PFSK-1 (cell line): ENCODE measurements around the gene SOCS7.

Experiments used
- FOXP2 ChIP-seq: optimal IDR thresholded peaks from 2 replicates; pipeline ENCODE3; 2011; ENCODE audit warnings: borderline replicate concordance, control low read depth, inconsistent platforms; ENCODE audit not compliant: insufficient read depth; ENCODE audit errors: extremely low read length, extremely low read depth
- POLR2AphosphoS5 ChIP-seq: IDR thresholded peaks from 2 replicates; pipeline ENCODE4 v1.6.1; 2012; ENCODE audit warnings: low read depth, mild to moderate bottlenecking, control low read depth, low read length, moderate library complexity
- REST ChIP-seq, 2 experiments: IDR thresholded peaks; 2 replicates each; pipeline versions ENCODE4 v1.6.1 to v1.8.0; 2011 to 2012; ENCODE audit warnings: low read depth in 2 of 2, low read length in 2 of 2, control low read depth in 1 of 2, inconsistent platforms in 1 of 2, mild to moderate bottlenecking in 1 of 2, moderate library complexity in 1 of 2; ENCODE audit not compliant: insufficient read depth in 1 of 2
- SIN3A ChIP-seq: IDR thresholded peaks from 2 replicates; pipeline ENCODE4 v1.6.1; 2012; ENCODE audit warnings: mild to moderate bottlenecking, low read length, moderate library complexity, borderline replicate concordance; ENCODE audit not compliant: insufficient read depth
- TAF1 ChIP-seq: IDR thresholded peaks from 2 replicates; pipeline ENCODE4 v1.6.1; 2012; ENCODE audit warnings: low read length, control low read depth, borderline replicate concordance; ENCODE audit not compliant: insufficient read depth

SOCS7 gene

DNA sequence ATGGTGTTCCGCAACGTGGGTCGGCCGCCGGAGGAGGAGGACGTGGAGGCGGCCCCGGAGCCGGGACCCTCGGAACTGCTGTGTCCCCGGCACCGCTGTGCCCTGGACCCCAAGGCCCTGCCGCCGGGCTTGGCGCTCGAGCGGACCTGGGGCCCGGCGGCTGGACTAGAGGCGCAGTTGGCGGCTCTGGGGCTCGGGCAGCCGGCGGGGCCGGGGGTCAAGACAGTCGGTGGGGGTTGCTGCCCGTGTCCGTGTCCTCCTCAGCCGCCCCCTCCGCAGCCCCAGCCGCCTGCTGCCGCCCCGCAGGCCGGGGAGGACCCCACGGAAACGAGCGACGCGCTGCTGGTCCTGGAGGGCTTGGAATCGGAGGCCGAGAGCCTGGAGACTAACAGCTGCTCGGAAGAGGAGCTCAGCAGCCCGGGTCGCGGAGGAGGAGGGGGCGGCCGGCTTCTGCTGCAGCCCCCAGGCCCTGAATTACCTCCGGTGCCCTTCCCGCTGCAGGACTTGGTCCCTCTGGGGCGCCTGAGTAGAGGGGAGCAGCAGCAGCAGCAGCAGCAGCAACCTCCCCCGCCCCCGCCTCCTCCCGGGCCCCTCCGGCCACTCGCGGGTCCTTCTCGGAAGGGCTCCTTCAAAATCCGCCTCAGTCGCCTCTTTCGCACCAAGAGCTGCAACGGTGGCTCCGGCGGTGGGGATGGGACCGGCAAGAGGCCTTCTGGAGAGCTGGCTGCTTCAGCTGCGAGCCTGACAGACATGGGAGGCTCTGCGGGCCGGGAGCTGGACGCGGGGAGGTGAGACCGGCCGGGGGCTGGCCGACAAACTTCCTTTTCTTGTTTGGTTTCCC, 821 bp downstream of the SOCS7 start:
- TF ChIP-seq REST (IDR thresholded peaks at IDR 0.05; ENCODE audit: insufficient read depth in 1 of 2, low read depth in 2 of 2, low read length in 2 of 2) (no peak), TAF1 (no peak), SIN3A (no peak), POLR2AphosphoS5 (no peak), FOXP2 (no peak)

- no peak for TF ChIP-seq REST (IDR thresholded peaks at IDR 0.05; ENCODE audit: insufficient read depth in 1 of 2, low read depth in 2 of 2, low read length in 2 of 2)
- no peak for TF ChIP-seq TAF1
- TF ChIP-seq SIN3A, result no peak
- TF ChIP-seq FOXP2, result no peak
These were observed 1.5 kb downstream of the SOCS7 start for GRCh38 chr17:38353086-38353604.

- no peak for TF ChIP-seq POLR2AphosphoS5
- no peak for TF ChIP-seq FOXP2
- TF ChIP-seq REST (IDR thresholded peaks at IDR 0.05; ENCODE audit: insufficient read depth in 1 of 2, low read depth in 2 of 2, low read length in 2 of 2), result no peak
- TF ChIP-seq TAF1, result no peak
- TF ChIP-seq SIN3A, result no peak
These were observed 2.0 kb downstream of the SOCS7 start for GRCh38 chr17:38353668-38354067.

DNA sequence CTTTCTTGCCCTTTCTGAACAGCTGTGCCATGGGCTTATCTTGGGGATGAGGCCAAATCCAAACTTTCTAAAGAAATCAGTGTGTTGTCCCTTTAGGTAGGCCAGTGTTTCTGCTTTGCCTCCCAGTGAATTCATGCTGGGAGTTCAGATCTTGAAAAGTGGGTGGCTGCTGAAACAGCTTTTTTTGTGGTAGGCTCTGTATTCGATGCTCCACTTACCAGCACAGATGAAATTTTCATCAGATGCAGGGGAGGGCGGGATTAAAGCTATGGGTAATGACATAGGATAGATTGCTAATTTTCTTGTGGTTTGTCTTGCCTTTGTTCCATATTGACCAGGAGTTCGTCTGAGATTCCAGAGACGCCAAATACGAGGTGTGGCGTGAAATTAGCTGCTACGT, 2.8 kb downstream of the SOCS7 start:
- TF ChIP-seq TAF1 (no peak), FOXP2 (no peak), SIN3A (no peak), POLR2AphosphoS5 (no peak), REST (IDR thresholded peaks at IDR 0.05; ENCODE audit: insufficient read depth in 1 of 2, low read depth in 2 of 2, low read length in 2 of 2) (no peak)

GRCh38 chr17:38355251-38355650, 3.6 kb downstream of the SOCS7 start:
- TF ChIP-seq SIN3A (no peak), REST (IDR thresholded peaks at IDR 0.05; ENCODE audit: insufficient read depth in 1 of 2, low read depth in 2 of 2, low read length in 2 of 2) (no peak), FOXP2 (no peak), TAF1 (no peak), POLR2AphosphoS5 (no peak)
